HepG2 (cell line): ENCODE data around the gene DEDD2. TPM values are rescaled to one million over a fixed set of nuclear protein-coding genes. Genes with fewer than 3 reads are reported as not detected.

Experiments used
- ATAC-seq: fragments of 200-7000 bp; cut with Tn5 transposase; 3 replicates; pipeline ENCODE4 v1.9.1; 2020; ENCODE audit warnings: mild to moderate bottlenecking, moderate library complexity
- BruUV-seq: library from RNA; stranded (reverse); fragments of 400-500 nt; replicated peaks from 2 replicates; lab custom pipeline; 2021; lab: Mats Ljungman, UMichigan
- CTCF ChIA-PET: fragments of 300-600 bp; formaldehyde crosslinking; extraction: SDS; loops from one replicate; lab custom pipeline; 2021; ENCODE audit warnings: low total read pairs, inconsistent platforms, low intra/inter-chr PET ratio; lab: Yijun Ruan, JAX
- POLR2A ChIA-PET: fragments of 350-600 bp; sonication (Branson Sonifier 250); formaldehyde crosslinking; loops from one replicate; lab custom pipeline; 2020; ENCODE audit warnings: antibody characterized with exemption, inconsistent platforms; lab: Yijun Ruan, JAX
- DNase-seq: peaks from one replicate; pipeline ENCODE4 v3.0.0-alpha.2; 2015; ENCODE audit warnings: low spot score
- FAIRE-seq: peaks from 3 replicates; lab custom pipeline; 2011; peaks lifted over from hg19 to GRCh38; lab: Jason Lieb, UNC
- H2AFZ ChIP-seq: one replicate; pipeline ENCODE4 v1.6.1; 2011; ENCODE audit warnings: low read length, inconsistent platforms
- H3K27ac ChIP-seq: fragments of 300-600 bp; 3 replicates; pipeline ENCODE4 v1.8.0; 2011; ENCODE audit warnings: mixed run types, mild to moderate bottlenecking, mixed read lengths, low read length, inconsistent platforms; ENCODE audit not compliant: insufficient read depth; ENCODE audit errors: extremely low read length
- H3K27me3 ChIP-seq, 2 experiments: fragments of 200-600 bp in 1 of 2; 2 replicates in 1 of 2; 3 replicates in 1 of 2; pipeline versions ENCODE4 v1.6.0 to v1.8.0; 2011; ENCODE audit warnings: low read length in 2 of 2, mild to moderate bottlenecking in 2 of 2, moderate library complexity in 2 of 2, inconsistent platforms in 1 of 2; ENCODE audit not compliant: insufficient read depth in 2 of 2, control insufficient read depth in 1 of 2
- H3K36me3 ChIP-seq, 2 experiments: fragments of 200-600 bp in 1 of 2; replicated peaks in 1 of 2; 2 replicates in 1 of 2; 3 replicates in 1 of 2; pipeline versions ENCODE4 v1.5.1 to v1.8.0; 2011; ENCODE audit warnings: low read length in 2 of 2, inconsistent platforms in 1 of 2; ENCODE audit not compliant: insufficient read depth in 2 of 2, control insufficient read depth in 1 of 2
- H3K4me1 ChIP-seq: 2 replicates; pipeline ENCODE4 v1.5.1; 2012; ENCODE audit warnings: low read length, inconsistent platforms; ENCODE audit not compliant: insufficient read depth
- H3K4me2 ChIP-seq: 2 replicates; pipeline ENCODE4 v1.6.0; 2011; ENCODE audit warnings: low read depth, low read length, inconsistent platforms
- H3K4me3 ChIP-seq, 3 experiments: fragments of 200-600 bp in 1 of 3; sonication (generic), shearing (Covaris generic) in 1 of 3; replicated peaks in 1 of 3; 2 replicates each; pipeline ENCODE4 v1.5.1; 2011 to 2016; ENCODE audit warnings: low read length in 3 of 3, inconsistent platforms in 2 of 3, low read depth in 2 of 3, mild to moderate bottlenecking in 2 of 3, control low read depth in 1 of 3, mixed read lengths in 1 of 3; ENCODE audit not compliant: insufficient read depth in 1 of 3
- H3K79me2 ChIP-seq: one replicate; pipeline ENCODE4 v1.6.1; 2011; ENCODE audit warnings: low read length, inconsistent platforms; ENCODE audit not compliant: insufficient read depth
- H3K9ac ChIP-seq: 2 replicates; pipeline ENCODE4 v1.6.0; 2011; ENCODE audit warnings: mild to moderate bottlenecking, low read depth, low read length, inconsistent platforms; ENCODE audit not compliant: insufficient read depth
- H3K9me3 ChIP-seq: 2 replicates; pipeline ENCODE4 v1.5.1; 2012; ENCODE audit warnings: mild to moderate bottlenecking, low read length
- H4K20me1 ChIP-seq: 2 replicates; pipeline ENCODE4 v1.6.0; 2011; ENCODE audit warnings: inconsistent platforms, mild to moderate bottlenecking, low read length, moderate library complexity; ENCODE audit not compliant: insufficient read depth
- AGO2 ChIP-seq: fragments of 200-400 bp; formaldehyde crosslinking; optimal IDR thresholded peaks from 2 replicates; pipeline ENCODE3; 2017; ENCODE audit warnings: mild to moderate bottlenecking, low read depth, low read length, moderate library complexity
- ASH2L ChIP-seq: fragments of 300-600, 200-600 bp; sonication (generic); IDR thresholded peaks from 2 replicates; pipeline ENCODE4 v1.7.0; 2017; ENCODE audit warnings: low read depth, mild to moderate bottlenecking, moderate library complexity, mixed read lengths, low read length; ENCODE audit not compliant: insufficient read length
- ATF7 ChIP-seq, 2 experiments: fragments of 450-650 bp in 1 of 2; sonication (generic) in 1 of 2; formaldehyde crosslinking in 1 of 2; IDR thresholded peaks; 2 replicates each; pipeline versions ENCODE4 v1.4.0 to v1.6.1; 2016 to 2020; ENCODE audit warnings: antibody characterized with exemption in 1 of 2, mild to moderate bottlenecking in 1 of 2, missing genetic modification reagents in 1 of 2
- CHD2 ChIP-seq: IDR thresholded peaks from 2 replicates; pipeline ENCODE4 v1.6.1; 2011; ENCODE audit warnings: low read depth, low read length, improper control_type of control experiment
- HIVEP1 ChIP-seq: sonication (generic); formaldehyde crosslinking; IDR thresholded peaks from 2 replicates; pipeline ENCODE4 v1.4.0; 2020; ENCODE audit warnings: mild to moderate bottlenecking, missing genetic modification reagents
- HNRNPK ChIP-seq: fragments of 200-400 bp; formaldehyde crosslinking; IDR thresholded peaks from 2 replicates; pipeline ENCODE4 v1.6.1; 2018; ENCODE audit warnings: low read length, low read depth, moderate library complexity, mild to moderate bottlenecking; ENCODE audit not compliant: poor library complexity, severe bottlenecking
- KDM4B ChIP-seq: sonication (generic); formaldehyde crosslinking; IDR thresholded peaks from 2 replicates; pipeline ENCODE4 v1.4.0; 2020; ENCODE audit warnings: missing genetic modification reagents
- NFKB2 ChIP-seq: sonication (generic); formaldehyde crosslinking; IDR thresholded peaks from 2 replicates; pipeline ENCODE4 v1.4.0; 2020; ENCODE audit warnings: missing genetic modification reagents, borderline replicate concordance
- PHF8 ChIP-seq: sonication (generic); formaldehyde crosslinking; IDR thresholded peaks from 2 replicates; pipeline ENCODE4 v1.5.0; 2020; ENCODE audit warnings: missing genetic modification reagents
- POLR2A ChIP-seq, 2 experiments: IDR thresholded peaks; 2 replicates each; pipeline ENCODE4 v1.6.1; 2011; ENCODE audit warnings: low read depth in 2 of 2, low read length in 2 of 2, mild to moderate bottlenecking in 1 of 2, moderate library complexity in 1 of 2; ENCODE audit not compliant: insufficient read depth in 1 of 2
- RBFOX2 ChIP-seq: fragments of 200-400 bp; formaldehyde crosslinking; IDR thresholded peaks from 2 replicates; pipeline ENCODE4 v1.6.1; 2017; ENCODE audit warnings: low read depth, mild to moderate bottlenecking, low read length
- SAP130 ChIP-seq: IDR thresholded peaks from 2 replicates; pipeline ENCODE4 v1.6.1; 2016; ENCODE audit warnings: low read depth
- TAF1 ChIP-seq: sonication (generic); formaldehyde crosslinking; IDR thresholded peaks from 2 replicates; pipeline ENCODE4 v1.4.0; 2020; ENCODE audit warnings: missing genetic modification reagents
- ZNF24 ChIP-seq: fragments of 450-650 bp; IDR thresholded peaks from 2 replicates; pipeline ENCODE4 v1.6.1; 2017; ENCODE audit warnings: antibody characterized with exemption, mild to moderate bottlenecking
- ZNF484 ChIP-seq: sonication (generic); formaldehyde crosslinking; IDR thresholded peaks from 2 replicates; pipeline ENCODE4 v1.5.1; 2020; ENCODE audit warnings: mild to moderate bottlenecking, low read depth, missing genetic modification reagents, borderline replicate concordance
- ZNF768 ChIP-seq: sonication (generic); formaldehyde crosslinking; IDR thresholded peaks from 2 replicates; pipeline ENCODE4 v1.4.0; 2020; ENCODE audit warnings: missing genetic modification reagents
- ZSCAN25 ChIP-seq: sonication (generic); formaldehyde crosslinking; IDR thresholded peaks from 2 replicates; pipeline ENCODE4 v1.8.0; 2022; ENCODE audit warnings: mild to moderate bottlenecking, missing genetic modification reagents
- WGBS: methylation state at CpG from one replicate; pipeline ENCODE4 v1.1.6; 2017; ENCODE audit warnings: low lambda C conversion rate; 5-methylcytosine and 5-hydroxymethylcytosine counted together
- in situ Hi-C: cut with HindIII; loops from 2 replicates; pipeline ENCODE4 v1.10.0; 2017; ENCODE audit warnings: low pct_unique_long_range_greater_than_20kb; ENCODE audit not compliant: extremely low pct_ligation_motif_present
- intact Hi-C: fragments of 100-400 bp; cut with micrococcal nuclease; formaldehyde crosslinking; loops from one replicate; pipeline ENCODE4 v1.10.0; 2022; ENCODE audit not compliant: unreplicated experiment
- polyA plus RNA-seq, 8 experiments: library from polyadenylated mRNA; depleted of rRNA in 3 of 8; stranded (reverse) in 7 of 8; unstranded in 1 of 8; fragments of >200 nt; fragmentation: Illumina TruSeq in 4 of 8; extraction: Trizol in 4 of 8; gene quantifications; 2 replicates each; pipeline versions ENCODE4 v1.2.1 to v1.2.3, GENCODE V29; 2011 to 2016; ENCODE audit warnings: low read depth in 4 of 8, missing spikeins in 1 of 8, mixed read lengths in 1 of 8; ENCODE audit not compliant: insufficient read depth in 1 of 8
- total RNA-seq, 5 experiments: library from RNA; depleted of rRNA; stranded (reverse); fragments of >200 nt; fragmentation: Illumina TruSeq; extraction: Trizol; gene quantifications; 2 replicates each; pipeline ENCODE4 v1.2.3, GENCODE V29; 2016; ENCODE audit warnings: low read depth in 1 of 5
- TF ChIP-seq, protein P1 (sequence below): sonication (generic); formaldehyde crosslinking; IDR thresholded peaks from 2 replicates; pipeline ENCODE4 v1.5.0; 2020; ENCODE audit warnings: missing genetic modification reagents
- TF ChIP-seq, protein P2 (sequence below): IDR thresholded peaks from 2 replicates; pipeline ENCODE4 v1.6.1; 2018; ENCODE audit warnings: missing genetic modification reagents, mild to moderate bottlenecking, missing compliant biosample characterization

The DEDD2 gene
- total and polyA plus RNA-seq, 2 of the 13 experiments (the other 11 are each of a cell fraction or from before 2014, with no cell fraction given): 19.2 to 24.7 TPM

DNA sequence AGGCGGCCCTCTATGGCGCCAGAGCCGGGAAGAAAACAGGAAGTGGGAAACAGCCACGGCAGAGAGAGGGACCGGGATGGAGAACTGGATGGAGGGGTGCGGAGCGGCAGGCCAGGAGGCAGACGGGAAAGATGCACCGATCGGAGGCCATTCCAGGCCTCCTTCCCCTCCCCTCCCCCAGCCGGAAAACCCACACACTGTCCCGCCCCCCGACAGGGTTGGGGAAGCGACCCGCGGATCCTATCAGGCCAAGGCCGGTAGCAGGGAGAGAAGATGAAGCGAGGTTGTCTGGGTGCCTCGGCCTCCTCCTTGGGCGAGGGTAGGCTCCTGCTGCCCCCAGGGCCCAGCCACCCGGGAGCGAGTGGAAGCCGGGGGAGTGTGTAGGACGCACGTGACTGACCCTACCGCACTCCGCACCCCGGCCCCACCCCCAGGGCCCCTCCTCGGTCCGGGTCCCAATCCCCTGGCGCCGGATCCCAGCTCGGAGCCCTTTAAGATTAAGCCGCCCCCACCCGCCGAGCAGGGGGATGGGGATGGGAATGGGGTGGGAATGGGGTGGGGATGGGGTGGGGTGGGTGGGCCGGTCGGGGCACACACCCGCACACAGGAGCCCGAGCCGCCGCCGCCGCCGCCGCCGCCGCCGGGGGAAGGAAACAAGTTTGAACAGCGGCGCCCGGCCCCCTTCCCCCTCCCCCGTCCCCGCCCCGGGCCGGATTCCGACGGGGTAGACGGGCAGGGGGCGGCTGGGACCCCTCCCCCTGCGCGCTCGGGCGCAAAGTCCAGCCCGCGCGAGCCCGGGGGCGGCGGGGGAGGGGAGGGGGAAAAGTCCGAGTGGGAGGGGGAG, 36.0 kb upstream of the DEDD2 start (continued):
- TF ChIP-seq TAF1 (CRISPR knock-in tag) (0 out of 2 replicates have a peak, but pooled peaks have one; percentile 29), KDM4B (CRISPR knock-in tag) (0 out of 2 replicates have a peak, but pooled peaks have one; percentile 32), HNRNPK (peak; percentile 84)

DNA sequence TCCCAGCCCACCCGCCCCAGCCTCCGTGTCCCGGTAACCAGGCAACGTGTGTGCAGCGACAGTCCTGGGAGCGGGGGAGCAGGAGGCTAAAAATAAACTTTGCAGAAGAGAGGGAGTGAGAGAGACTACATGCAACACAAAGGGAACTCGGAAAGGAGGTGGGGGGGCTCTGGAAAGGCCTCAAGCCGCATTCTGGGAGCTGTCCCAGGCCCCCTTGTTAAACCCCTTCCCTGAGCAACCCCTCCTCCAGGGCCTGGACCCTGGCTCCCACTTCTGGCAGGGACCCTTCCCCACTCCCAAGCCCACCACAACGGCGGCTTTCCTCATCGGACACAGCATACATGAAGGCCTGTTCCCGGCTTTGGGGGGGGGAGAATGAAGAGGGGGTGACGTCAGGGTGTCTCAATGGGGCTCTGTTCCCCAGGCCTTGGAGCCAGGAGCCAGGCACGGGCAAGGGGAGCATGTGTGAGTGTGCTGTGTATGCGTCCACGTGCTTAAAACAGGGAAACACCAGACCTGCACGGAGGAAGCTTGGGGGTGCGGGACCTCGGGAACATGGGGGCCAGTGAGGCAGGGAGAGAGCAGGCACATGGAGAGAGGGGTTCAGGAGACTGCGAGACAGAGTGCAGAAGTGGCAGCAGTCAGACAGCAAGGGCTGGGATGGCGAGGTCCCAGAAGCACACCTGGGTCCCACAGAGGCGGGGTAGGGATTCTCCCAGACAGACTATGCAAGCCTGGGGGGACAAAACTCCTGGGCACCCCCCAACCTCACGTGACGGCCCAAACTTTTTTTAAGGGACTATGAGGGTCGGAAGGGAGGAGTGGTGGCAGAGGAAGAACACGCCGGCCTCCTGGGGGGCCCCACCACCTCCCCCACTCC, 35.1 kb upstream of the DEDD2 start:
- DNase-seq (no peak), FAIRE-seq (no peak), ATAC-seq (no peak)
- POLR2A ChIA-PET: interaction anchor here (1.0 to 3.6 kb wide), 4 partner anchors 8 to 29 kb away, joined by 5 to 25 read pairs (median 8); partner anchors contain the start of gene GSK3A
- Histone ChIP-seq H3K4me1 (peaks cover 57% of the 10 kb centered on the region), H3K79me2 (peaks cover 43% of the 10 kb centered on the region), H3K4me3 (peak overlapping the region; percentile 88 to 99 (median 91)), H3K9me3 (no peaks in the 10 kb centered on the region), H3K36me3 (peaks cover 7 to 32% of the 10 kb centered on the region in 2 experiments; a peak in 3 of 5 replicates), H3K4me2 (peak overlapping the region; percentile 98), H3K27me3 (no peaks in the 10 kb centered on the region; a peak in 1 of 5 replicates), H2AFZ (no peak overlapping the region), H3K27ac (peak overlapping the region; percentile 75), H4K20me1 (peaks cover 37% of the 10 kb centered on the region), H3K9ac (peak overlapping the region; percentile 79)
- CTCF ChIA-PET: no interaction called here
- WGBS: 37% methylated on average over 27 of the region's 27 CpGs
- in situ Hi-C loops (loop anchor here (5.0 kb wide), 1 partner anchor 35 kb away; no protein-coding TSS in a partner anchor), intact Hi-C loops (no loop called here)
- TSS peak; percentile 42 for BruUV-seq
- TF ChIP-seq ZNF24: no peak
- 0 out of 2 replicates have a peak, but pooled peaks have one; percentile 31 for TF ChIP-seq ZNF484 (CRISPR knock-in tag)
- peak; percentile 90 for TF ChIP-seq AGO2
- peak; percentile 26 for TF ChIP-seq ASH2L
- TF ChIP-seq POLR2A (IDR thresholded peaks at IDR 0.05; ENCODE audit: insufficient read depth in 1 of 2, low read depth in 2 of 2, low read length in 2 of 2): peak in 1 of 2 experiments; percentile 41; a peak in 1 of 4 replicates
- TF ChIP-seq RBFOX2: peak; percentile 45; the same call in 1 of the 2 replicates
- peak; percentile 53; the same call in 1 of the 2 replicates for TF ChIP-seq HIVEP1 (CRISPR knock-in tag)
- TF ChIP-seq PHF8 (CRISPR knock-in tag): peak; percentile 28; the same call in 1 of the 2 replicates
- TF ChIP-seq SAP130 (CRISPR knock-in tag): peak; percentile 17
- TF ChIP-seq ZSCAN25 (CRISPR knock-in tag): no peak
- TF ChIP-seq, protein P1, sequence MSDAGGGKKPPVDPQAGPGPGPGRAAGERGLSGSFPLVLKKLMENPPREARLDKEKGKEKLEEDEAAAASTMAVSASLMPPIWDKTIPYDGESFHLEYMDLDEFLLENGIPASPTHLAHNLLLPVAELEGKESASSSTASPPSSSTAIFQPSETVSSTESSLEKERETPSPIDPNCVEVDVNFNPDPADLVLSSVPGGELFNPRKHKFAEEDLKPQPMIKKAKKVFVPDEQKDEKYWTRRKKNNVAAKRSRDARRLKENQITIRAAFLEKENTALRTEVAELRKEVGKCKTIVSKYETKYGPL (CRISPR knock-in tag): no peak
- 0 out of 2 replicates have a peak, but pooled peaks have one; percentile 18 for TF ChIP-seq NFKB2 (CRISPR knock-in tag)
- no peak for TF ChIP-seq CHD2
- 0 out of 2 replicates have a peak, but pooled peaks have one; percentile 0 for TF ChIP-seq ZNF768 (CRISPR knock-in tag)
- TF ChIP-seq, protein P2, sequence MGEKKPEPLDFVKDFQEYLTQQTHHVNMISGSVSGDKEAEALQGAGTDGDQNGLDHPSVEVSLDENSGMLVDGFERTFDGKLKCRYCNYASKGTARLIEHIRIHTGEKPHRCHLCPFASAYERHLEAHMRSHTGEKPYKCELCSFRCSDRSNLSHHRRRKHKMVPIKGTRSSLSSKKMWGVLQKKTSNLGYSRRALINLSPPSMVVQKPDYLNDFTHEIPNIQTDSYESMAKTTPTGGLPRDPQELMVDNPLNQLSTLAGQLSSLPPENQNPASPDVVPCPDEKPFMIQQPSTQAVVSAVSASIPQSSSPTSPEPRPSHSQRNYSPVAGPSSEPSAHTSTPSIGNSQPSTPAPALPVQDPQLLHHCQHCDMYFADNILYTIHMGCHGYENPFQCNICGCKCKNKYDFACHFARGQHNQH (CRISPR knock-in tag): no peak
- peak; percentile 60 for TF ChIP-seq ATF7 (IDR thresholded peaks at IDR 0.05)
- 0 out of 2 replicates have a peak, but pooled peaks have one; percentile 34 for TF ChIP-seq ATF7 (CRISPR knock-in tag; IDR thresholded peaks at IDR 0.05)
